ENCODE results near the gene CLASP2.
"Not testable (repeated sequence)": the region's sequence is repeated elsewhere in the genome, so short reads cannot be mapped to it uniquely, and the experiment has no call there.

The CLASP2 gene

DNA sequence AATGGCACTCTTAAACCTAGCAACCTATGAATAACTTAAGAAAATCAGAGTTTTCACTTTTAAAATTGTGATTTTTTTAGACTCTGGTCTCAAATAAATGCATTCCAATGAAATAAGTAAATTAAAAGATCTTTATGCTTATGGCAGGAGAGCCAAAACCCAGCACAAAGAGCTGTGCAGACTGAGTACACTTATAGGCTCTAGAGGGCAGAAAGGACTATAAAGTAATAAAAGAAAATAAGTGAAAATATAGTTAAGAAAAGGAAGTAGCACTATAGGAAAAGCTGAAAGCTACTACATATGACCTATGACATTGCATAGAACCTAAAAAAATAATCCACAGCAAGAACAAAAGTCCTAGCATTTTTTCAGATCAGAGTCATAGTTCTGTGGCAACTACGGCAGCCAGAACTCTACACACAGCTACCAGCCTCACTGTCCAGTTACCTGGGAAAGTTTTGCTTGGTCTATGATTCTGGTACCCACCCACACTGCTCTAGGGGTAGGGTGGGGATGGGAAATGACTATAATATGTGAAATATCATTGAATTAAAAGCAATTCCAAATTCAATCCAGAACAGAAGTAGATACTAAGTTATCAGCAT is 30.5 kb downstream of the CLASP2 start:
- DNase-seq (ENCODE audit: low read depth in 2 of 2), result no peak

- DNase-seq (ENCODE audit: low read depth in 2 of 2), result no peak
Measured at GRCh38 chr3:33682770-33683169, 35.3 kb downstream of the CLASP2 start.

- no peak for DNase-seq (ENCODE audit: low read depth in 2 of 2)
Measured at GRCh38 chr3:33681667-33682066, 36.4 kb downstream of the CLASP2 start.

- DNase-seq (ENCODE audit: low read depth in 2 of 2), result no peak
Measured at GRCh38 chr3:33678073-33678472, 40.0 kb downstream of the CLASP2 start.

DNA sequence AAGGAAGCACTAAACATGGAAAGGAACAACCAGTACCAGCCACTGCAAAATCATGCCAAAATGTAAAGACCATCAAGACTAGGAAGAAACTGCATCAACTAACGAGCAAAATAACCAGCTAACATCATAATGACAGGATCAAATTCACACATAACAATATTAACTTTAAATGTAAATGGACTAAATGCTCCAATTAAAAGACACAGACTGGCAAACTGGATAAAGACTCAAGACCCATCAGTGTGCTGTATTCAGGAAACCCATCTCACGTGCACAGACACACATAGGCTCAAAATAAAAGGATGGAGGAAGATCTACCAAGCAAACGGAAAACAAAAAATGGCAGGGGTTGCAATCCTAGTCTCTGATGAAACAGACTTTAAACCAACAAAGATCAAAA is 44.6 kb downstream of the CLASP2 start:
- DNase-seq (ENCODE audit: low read depth in 2 of 2), result not testable (repeated sequence)

- DNase-seq (ENCODE audit: low read depth in 2 of 2), result no peak
Measured at GRCh38 chr3:33668618-33669017, 49.4 kb downstream of the CLASP2 start.

GRCh38 chr3:33665294-33665693 is 52.8 kb downstream of the CLASP2 start:
- DNase-seq (ENCODE audit: low read depth in 2 of 2), result no peak

- no peak for DNase-seq (ENCODE audit: low read depth in 2 of 2)
Measured at GRCh38 chr3:33664195-33664594, 53.9 kb downstream of the CLASP2 start.

- DNase-seq (ENCODE audit: low read depth in 2 of 2), result no peak
Measured at GRCh38 chr3:33663042-33663441, 55.0 kb downstream of the CLASP2 start.

DNA sequence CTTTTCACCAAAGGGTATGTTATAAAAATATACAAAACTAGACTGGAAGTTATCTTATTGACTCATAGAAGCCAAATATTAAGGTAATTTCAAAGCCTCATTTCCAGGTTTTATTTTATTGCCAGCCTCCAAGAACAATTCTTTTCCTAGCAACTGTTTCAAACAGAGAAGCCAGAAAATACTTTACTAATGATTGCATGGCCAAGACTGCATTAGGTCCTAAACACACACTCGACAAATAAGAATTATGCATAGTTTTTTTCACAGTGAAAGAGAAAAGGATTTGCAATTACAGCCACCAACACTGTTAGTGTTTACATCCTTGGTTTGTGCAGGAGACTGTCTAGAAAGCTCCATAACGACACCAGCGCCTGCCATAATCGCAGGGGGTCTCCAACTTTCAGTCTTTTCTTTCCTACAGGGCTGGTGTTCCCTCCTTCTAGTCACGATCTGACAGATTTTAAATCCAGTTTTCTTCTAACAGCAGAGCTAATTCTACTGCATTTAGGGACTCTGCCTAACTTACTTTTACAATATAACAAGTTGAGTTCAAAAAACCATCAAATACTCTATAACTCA is 58.1 kb downstream of the CLASP2 start:
- no peak for DNase-seq (ENCODE audit: low read depth in 2 of 2)

- no peak for DNase-seq (ENCODE audit: low read depth in 2 of 2)
Measured at GRCh38 chr3:33658991-33659848, 58.8 kb downstream of the CLASP2 start.

GRCh38 chr3:33658621-33658990 is 59.4 kb downstream of the CLASP2 start:
- DNase-seq (ENCODE audit: low read depth in 2 of 2), result no peak

GRCh38 chr3:33658039-33658438 is 60.0 kb downstream of the CLASP2 start:
- no peak for DNase-seq (ENCODE audit: low read depth in 2 of 2)

DNA sequence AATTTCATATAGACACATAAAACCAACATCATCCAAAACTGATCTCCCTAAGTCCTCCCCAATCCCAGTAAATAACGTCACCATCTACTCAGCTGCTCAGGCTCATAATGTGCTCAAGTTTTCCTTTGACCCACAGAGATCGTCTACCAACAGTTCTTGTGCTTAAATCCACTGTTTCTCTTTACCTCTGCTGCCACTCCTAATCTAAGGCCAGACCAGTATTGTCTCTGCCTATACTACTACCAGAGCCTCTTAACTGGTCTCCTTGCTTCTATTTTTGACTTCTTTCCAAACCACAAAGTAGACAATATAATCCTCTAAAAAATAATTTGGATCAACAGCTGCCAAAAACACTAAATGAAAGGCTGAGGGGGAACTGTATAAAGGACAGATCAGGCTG is 65.3 kb downstream of the CLASP2 start:
- DNase-seq (ENCODE audit: low read depth in 2 of 2), result no peak

DNA sequence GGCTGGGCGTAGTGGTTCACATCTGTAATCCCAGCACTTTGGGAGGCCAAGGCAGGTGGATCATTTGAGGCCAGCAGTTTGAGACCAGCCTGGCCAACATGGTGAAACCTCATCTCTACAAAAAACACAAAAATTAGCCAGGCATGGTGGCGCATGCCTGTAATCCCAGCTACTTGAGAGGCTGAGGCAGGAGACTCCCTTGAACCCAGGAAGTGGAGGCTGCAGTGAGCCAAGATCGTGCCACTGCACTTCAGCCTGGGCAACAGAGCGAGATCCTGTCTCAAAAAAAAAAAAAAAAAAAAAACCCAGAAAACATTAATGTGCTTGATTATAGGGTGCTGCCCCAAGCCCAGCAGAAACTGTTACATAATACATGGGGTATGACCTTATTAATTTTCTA is 67.0 kb downstream of the CLASP2 start:
- not testable (repeated sequence) for DNase-seq (ENCODE audit: low read depth in 2 of 2)

- no peak for DNase-seq (ENCODE audit: low read depth in 2 of 2)
Measured at GRCh38 chr3:33650495-33650894, 67.6 kb downstream of the CLASP2 start.

DNA sequence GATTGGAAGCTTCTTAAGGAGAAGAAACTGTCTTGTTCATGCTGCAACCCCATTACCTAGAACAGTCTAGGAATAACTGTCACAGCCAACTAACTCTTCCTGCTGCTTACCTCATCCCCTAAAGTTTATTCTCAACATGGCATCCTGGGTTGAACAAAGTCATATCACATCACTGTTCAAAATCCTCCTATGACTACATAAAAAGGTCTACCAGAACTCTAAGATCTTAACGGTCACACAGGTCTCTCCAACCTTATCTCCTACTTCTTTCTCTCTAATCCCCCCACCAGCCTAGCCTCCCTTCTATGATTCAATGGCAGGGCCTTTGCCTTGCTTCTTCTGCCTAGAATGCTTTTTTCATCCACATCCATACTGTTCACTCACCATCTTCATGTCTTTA is 69.3 kb downstream of the CLASP2 start:
- no peak for DNase-seq (ENCODE audit: low read depth in 2 of 2)

DNA sequence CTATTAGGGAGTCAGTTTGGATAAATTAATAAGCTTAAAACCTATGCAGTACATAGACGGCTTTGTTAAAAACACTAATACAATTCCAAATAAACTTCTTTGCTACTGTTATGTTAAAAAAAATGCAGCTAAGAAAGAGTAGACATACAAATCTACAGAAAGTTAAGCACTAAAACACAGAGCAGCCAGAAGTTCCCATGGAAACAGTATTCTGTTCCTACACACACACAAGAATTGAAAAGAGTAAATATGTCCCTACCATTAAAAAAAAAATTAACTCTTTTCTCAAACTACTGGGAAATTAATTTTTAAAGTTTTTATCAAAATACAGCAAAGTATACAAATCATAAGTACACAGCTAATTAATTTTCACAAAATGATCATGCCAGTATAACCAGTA is 71.6 kb downstream of the CLASP2 start:
- DNase-seq (ENCODE audit: low read depth in 2 of 2), result no peak

GRCh38 chr3:33645060-33645647 is 72.9 kb downstream of the CLASP2 start:
- peak in 1 of 2 experiments; percentile 6 for DNase-seq (ENCODE audit: low read depth in 2 of 2)

DNA sequence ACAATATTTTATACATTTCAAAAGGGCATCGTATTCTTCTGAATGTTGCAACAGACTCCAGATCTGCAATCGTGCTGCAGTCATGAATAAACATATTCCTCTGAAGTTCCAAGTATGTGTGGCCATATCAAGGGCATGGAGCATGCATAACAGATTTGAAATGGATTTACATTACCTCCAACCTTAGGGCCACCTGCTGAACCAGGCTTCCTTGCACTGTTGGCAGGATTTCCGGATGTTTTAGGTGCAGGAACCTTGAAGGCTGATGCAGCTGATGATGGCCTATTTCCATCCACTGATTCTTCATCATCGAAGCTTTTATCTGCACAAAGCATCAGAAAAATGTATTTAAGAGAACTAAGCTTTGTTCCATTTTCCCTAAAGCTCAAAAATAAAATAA is 73.5 kb downstream of the CLASP2 start:
- DNase-seq (ENCODE audit: low read depth in 2 of 2), result no peak

- no peak for DNase-seq (ENCODE audit: low read depth in 2 of 2)
Measured at GRCh38 chr3:33642806-33643205, 75.2 kb downstream of the CLASP2 start.

DNA sequence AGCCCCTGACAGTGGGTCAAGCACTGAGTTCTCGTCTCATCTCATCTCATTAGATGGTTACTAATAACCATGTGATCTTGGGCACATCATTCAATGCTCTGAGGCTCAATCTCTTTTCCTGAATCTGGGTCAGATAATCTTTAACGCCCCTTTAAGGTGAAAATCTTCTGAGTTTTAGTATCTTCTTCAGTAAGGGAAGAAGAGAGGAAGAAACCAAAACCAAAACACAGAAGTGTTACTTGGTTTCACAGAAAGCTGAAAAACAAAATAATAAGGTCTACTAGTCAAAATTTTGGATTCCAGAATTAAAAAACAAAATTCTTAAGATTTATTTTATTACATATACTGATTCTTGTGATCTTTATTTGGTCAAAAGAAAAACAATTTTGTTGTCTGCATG is 78.2 kb downstream of the CLASP2 start:
- DNase-seq (ENCODE audit: low read depth in 2 of 2), result no peak

- no peak for DNase-seq (ENCODE audit: low read depth in 2 of 2)
Measured at GRCh38 chr3:33637482-33637881, 80.6 kb downstream of the CLASP2 start.
